Glomerular visceral epithelial cell (primary cell): Measurements from ENCODE around the gene VWDE.

ENCODE experiments used
- DNase-seq: peaks from one replicate; pipeline ENCODE4 v3.0.0-alpha.2; 2016; ENCODE audit errors: extremely low spot score

Gene VWDE

GRCh38 chr7:12328888-12329770 is 74.5 kb downstream of the VWDE start:
- DNase-seq = no peak

DNA sequence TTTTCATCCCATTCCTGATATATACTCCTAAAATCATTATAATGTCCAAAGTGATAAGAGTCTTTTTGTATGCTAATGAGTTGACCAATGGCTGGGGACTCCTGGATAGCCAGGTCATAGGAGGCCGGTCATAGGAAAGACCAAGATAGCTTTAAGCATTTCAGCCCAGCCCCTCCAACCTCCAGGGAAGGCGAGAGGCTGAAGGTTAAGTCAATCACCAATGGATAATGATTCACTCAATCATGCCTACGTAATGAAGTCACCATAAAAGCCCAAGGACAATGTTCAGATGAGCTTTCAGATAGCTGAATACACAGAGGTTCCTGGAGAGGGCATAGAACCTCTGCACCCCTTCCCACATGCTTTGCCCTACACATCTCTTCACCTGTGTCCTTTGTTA is 75.7 kb downstream of the VWDE start:
- DNase-seq = no peak

DNA sequence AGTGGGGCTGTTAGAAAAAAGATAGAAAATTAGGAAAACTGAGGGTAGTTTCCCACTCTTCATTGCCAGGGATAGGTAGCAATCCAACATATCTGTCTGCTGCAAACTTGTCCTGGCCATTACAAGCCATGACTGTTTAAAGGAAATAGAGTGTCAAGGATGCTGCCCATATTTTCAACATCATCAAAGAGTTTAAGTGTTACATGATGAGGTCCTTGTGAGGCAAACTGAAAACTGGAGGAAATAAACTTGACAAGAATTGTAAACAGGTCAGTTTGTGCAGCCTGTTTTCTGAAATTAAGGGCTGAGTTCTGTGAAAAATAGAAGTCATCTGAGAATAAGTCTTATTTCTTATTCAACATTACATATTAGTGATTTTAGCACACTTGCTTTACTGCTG is 78.0 kb downstream of the VWDE start:
- DNase-seq = no peak

GRCh38 chr7:12323415-12323814 is 80.2 kb downstream of the VWDE start:
- DNase-seq = no peak

GRCh38 chr7:12322903-12323300 is 80.8 kb downstream of the VWDE start:
- DNase-seq = no peak

GRCh38 chr7:12322284-12322902 is 81.3 kb downstream of the VWDE start:
- peak; percentile 31 for DNase-seq

DNA sequence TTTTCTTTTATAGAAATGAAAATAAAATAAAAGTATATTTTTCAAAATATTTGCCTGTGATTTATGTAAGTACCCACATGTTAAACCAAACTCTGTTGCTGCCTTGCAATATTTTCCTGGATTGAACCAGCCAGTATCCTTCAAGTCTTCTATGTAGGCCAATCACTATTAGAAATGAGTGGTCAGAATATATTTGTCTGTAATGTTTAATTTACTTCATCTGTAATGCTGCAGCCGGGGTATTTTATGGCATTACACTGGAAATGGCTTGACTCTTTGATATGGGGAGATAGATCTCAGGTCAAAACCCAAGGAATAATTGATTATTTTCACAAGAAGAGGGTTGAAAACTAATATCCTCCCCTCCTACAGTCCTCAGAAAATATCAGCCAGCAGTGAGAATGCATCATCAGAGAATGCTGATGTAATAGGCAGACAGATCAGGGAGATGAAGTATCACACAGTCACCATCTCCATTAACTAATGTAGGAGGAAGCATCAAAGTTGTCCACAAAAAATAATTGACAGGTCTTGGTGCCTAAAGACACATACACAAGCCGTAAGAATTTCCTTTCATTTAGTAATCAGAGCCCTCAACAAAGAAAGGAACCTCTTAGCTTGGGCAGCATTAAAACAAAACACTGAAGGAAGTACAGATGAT is 82.5 kb downstream of the VWDE start:
- no peak for DNase-seq

GRCh38 chr7:12320241-12320986 is 83.3 kb downstream of the VWDE start:
- no peak for DNase-seq

GRCh38 chr7:12317675-12318074 is 86.0 kb downstream of the VWDE start:
- DNase-seq = no peak

DNA sequence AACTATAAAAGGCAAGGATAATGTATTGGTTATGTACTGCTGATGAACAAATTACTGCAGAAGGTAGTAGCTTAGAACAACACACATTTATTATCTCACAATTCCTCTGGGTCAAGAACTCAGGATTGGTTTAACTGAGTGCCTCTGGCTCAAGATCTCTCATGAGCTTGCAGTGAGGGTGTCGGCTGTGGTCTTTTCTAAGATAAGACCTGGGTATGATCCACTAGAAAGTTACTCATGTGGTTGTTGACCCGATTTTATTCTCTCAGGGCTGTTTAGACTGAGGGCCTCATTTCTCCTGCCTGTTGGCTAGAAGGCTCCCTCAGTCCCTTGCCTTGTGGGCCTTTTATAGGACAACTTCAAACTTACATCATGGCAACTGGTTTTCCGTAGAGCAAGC is 86.7 kb downstream of the VWDE start:
- no peak for DNase-seq

- no peak for DNase-seq
These were observed 88.6 kb downstream of the VWDE start for GRCh38 chr7:12315049-12315448.

GRCh38 chr7:12314199-12314598 is 89.5 kb downstream of the VWDE start:
- DNase-seq = no peak

DNA sequence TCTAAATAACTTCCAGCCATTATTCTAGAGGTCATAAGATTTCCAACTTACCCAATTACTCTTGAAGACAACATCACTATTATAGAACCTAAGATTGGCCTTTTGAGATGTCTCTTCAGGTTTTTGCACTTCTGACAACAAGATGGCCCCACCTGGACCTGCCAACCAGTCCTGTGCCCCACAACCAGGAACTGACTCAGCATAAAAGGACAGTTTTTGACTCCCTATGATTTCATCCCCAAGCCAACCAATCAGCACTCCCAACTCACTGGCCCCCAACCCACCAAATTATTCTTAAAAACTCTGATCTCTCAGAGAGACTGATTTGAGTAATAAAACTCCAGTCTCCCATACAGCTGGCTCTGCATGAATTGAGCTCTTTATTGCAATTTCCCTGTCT is 98.2 kb downstream of the VWDE start:
- no peak for DNase-seq

DNA sequence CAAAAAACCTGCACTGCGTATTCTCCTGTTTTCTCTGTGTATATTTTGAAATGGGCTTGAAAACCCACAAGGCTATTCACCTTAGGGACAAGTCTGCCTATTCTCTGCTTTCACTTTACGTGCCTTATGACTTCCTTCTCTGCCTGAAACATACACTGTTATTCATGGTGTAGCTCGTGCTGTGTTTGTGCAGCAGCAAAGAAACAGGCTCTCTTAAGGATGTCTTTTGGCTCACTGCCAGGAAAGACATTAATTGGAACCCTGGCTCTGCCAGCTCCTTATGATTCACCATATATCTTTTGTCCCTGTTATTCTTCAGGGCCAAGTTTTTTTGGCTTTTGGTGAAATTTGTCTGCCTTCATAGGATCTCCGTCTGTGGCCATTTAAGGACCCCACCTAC is 100.2 kb downstream of the VWDE start:
- no peak for DNase-seq

GRCh38 chr7:12303062-12303461 is 100.6 kb downstream of the VWDE start:
- DNase-seq = peak; percentile 6

DNA sequence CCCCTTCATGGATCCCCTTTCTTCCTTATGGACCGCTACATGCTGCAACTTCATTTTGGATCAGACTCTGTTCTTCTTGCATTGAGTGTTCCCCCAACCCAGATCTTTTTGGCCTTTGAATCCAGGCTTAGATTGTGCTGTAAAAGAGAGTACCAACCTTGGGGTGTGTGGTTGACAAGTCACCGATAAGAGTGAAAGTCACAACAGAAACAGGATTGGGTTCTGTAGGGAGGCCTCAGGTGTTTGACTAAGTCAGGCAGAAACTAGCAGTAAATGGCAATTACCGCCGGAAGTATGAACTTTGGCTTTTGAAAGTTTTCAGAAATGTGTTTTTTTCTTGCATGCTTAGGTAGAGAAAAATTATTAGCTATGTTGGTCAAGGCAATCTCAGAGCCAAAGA is 103.2 kb downstream of the VWDE start:
- DNase-seq = no peak

- DNase-seq = no peak
These were observed 104.3 kb downstream of the VWDE start for GRCh38 chr7:12299367-12299766.

GRCh38 chr7:12297283-12298108 is 106.2 kb downstream of the VWDE start:
- no peak for DNase-seq

DNA sequence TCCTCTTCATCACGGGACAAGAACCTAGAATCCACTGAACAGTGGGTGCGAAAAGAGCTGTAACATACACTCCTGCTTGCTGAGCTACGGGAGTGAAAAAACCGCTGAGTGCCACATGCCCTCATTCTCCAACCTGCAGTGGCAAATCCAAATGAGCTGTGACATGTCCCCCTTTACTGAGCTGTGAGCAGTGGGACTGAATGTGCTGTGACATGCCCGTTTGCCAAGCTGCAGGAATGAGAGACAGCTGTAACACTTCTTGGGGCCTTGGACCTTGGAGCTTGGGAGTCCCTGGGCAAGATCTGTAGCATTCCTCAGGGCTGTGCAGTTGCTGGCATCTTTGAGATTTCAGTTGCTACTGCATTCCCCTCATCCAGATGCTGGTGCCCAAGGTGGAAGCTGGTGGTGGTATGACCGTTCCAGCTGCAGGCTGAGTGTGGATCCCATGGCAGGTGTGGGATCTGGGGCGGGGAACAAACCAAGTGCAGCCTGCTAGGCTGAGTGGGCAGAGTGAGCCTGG is 107.6 kb downstream of the VWDE start:
- no peak for DNase-seq

GRCh38 chr7:12294701-12295100 is 109.0 kb downstream of the VWDE start:
- no peak for DNase-seq

DNA sequence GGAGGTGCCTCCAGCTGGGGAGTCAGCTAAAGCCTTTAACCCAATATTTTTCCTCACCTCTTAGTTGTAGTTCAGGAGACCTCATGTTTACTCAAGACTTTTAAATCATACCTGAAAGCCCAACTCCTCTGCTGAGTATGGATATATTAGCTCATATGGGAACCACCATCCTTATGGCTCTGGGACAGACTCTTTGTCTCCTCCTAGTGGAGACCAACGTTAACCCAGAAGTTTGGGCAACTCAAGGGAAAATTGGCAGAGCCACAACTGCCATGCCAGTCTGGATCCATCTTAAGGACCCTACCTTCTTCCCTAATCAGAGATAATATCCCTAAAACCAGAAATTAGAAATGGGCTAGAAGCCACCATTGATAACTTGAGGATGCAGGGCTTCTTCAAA is 111.8 kb downstream of the VWDE start:
- no peak for DNase-seq
